ENCODE results near the gene MYH11.
"Not testable (repeated sequence)": the region's sequence is repeated elsewhere in the genome, so short reads cannot be mapped to it uniquely, and the experiment has no call there.

MYH11 gene

DNA sequence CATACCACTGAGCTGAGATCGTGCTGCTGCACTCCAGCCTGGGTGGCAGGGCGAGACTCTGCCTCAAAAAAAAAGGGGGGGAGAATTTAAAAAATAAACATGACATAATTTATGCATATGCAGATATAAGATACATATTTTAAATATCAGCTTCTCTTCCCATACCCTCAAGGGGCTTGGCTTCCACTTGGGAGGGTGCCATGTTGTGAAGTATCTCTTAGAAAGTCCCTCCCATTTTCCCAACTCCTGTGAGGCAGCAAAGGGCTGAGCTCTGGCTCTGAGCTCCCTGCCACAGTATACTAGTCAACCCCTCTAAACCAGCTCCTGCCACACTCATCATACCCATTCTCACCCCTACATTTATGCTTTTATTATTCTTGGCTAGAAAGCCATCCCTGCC lies 39.4 kb downstream of the MYH11 start:
- H3K9me3 ChIP-seq, result no peaks in the 10 kb centered on the region
- H3K4me1 ChIP-seq, result peaks cover 0 to 97% (median 27%) of the 10 kb centered on the region in 4 donors
- intact Hi-C loops (cut with DNase I; ENCODE audit: low total_unique reads), result no loop called here

DNA sequence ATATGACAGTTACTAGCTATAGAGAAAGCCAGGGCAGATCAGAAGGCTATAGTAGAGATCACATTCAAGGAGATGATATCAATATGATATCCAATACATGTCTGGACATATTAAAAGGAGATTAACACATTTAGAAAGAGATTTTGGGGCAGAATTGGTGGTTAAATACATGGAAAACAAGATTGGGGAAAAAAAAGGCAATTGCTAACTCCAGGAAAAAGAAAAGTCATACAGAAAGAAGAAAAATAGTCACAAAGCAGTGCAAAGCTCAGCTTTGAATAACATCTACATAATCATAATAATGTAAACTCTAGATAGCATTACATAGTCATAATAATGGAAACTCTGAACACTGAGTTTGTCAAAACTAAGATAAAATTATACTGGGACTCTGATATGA lies 40.6 kb downstream of the MYH11 start:
- Histone ChIP-seq H3K4me1 (peaks cover 0 to 100% (median 32%) of the 10 kb centered on the region in 4 donors), H3K27ac (peak overlapping the region; percentile 72 to 97), H3K36me3 (peaks cover 45 to 64% (median 46%) of the 10 kb centered on the region in 3 donors), H3K9me3 (no peaks in the 10 kb centered on the region), H3K4me3 (no peak overlapping the region), H3K27me3 (no peaks in the 10 kb centered on the region)
- DNase-seq, result no peak
- TF ChIP-seq, protein P1, sequence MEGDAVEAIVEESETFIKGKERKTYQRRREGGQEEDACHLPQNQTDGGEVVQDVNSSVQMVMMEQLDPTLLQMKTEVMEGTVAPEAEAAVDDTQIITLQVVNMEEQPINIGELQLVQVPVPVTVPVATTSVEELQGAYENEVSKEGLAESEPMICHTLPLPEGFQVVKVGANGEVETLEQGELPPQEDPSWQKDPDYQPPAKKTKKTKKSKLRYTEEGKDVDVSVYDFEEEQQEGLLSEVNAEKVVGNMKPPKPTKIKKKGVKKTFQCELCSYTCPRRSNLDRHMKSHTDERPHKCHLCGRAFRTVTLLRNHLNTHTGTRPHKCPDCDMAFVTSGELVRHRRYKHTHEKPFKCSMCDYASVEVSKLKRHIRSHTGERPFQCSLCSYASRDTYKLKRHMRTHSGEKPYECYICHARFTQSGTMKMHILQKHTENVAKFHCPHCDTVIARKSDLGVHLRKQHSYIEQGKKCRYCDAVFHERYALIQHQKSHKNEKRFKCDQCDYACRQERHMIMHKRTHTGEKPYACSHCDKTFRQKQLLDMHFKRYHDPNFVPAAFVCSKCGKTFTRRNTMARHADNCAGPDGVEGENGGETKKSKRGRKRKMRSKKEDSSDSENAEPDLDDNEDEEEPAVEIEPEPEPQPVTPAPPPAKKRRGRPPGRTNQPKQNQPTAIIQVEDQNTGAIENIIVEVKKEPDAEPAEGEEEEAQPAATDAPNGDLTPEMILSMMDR (IDR thresholded peaks at IDR 0.05), result no peak
- intact Hi-C loops (cut with DNase I; ENCODE audit: low total_unique reads), result no loop called here

More for the DNA sequence above, 39.4 kb downstream of the MYH11 start:
- peak in 1 of 2 donors; percentile 50 for DNase-seq
- no peak overlapping the region for H3K4me3 ChIP-seq
- TF ChIP-seq, protein P1 (IDR thresholded peaks at IDR 0.05), result no peak
- no peaks in the 10 kb centered on the region for H3K27me3 ChIP-seq
- H3K27ac ChIP-seq, result peak overlapping the region; percentile 73 to 97
- peaks cover 51 to 67% (median 53%) of the 10 kb centered on the region in 3 donors for H3K36me3 ChIP-seq

DNA sequence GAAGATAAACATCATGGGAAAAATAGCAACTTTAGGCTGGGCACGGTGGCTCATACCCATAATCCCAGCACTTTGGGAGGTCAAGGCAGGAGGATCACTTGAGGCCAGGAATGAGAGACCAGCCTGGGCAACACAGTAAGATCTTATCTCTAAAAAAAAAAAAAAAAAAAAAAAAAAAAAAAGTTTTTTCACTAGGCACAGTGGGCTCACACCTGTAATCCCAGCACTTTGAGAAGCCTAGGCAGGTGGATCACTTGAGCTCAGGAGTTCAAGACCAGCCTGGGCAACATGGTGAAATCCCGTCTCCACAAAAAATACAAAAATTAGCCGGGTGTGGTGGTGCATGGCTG lies 44.5 kb downstream of the MYH11 start:
- peaks cover under 1 to 99% (median 59%) of the 10 kb centered on the region in 4 donors for H3K4me1 ChIP-seq
- DNase-seq; H3K4me3 ChIP-seq; H3K27me3 ChIP-seq; intact Hi-C loops (cut with DNase I; ENCODE audit: low total_unique reads); H3K9me3 ChIP-seq: not testable (repeated sequence)
- peak overlapping the region; percentile 72 to 97 for H3K27ac ChIP-seq
- H3K36me3 ChIP-seq, result peaks cover 12 to 34% (median 23%) of the 10 kb centered on the region in 3 donors

DNA sequence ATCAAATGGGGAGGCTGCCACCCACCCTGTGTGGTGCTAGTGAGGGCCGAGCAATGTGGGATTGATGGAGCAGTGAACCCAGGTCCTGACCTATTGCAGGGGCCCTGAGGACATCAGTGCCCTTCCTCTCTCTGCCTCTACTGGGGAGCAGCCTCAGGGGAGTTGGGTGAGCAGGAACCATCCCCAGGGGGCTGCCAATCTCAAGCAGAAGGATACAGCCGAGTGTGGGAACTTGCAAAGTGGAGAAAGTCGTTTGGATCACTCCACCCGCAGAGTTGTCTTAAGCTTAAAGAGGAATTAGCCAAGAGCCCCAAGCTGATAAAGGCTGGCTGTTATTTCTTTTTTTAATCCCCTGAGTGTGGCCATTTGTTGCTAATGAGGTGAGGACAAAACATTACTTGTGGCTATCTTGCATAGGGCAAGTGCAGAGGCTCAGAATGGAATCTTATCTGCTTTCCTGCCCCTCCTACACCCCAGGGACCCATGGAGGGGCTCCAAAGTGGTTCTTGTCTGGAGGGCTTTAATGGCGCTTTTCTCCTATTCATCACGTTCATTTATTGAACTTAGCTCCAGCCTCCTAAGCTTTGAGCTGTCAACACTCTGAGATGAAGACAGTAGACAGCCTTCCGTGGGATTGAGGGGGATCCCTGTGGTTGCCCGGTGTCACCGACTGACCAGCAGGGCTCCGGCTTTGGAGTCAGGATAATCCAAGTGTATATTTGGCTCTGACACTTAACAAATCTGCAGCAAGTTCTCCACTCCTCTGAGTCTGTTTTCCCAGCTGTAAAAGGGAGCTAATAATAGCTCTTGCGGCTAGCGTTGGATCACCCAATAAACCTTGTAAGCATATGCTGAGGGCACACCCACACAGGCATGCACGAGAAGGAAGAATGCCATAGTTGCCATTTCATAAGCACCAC lies 45.1 kb downstream of the MYH11 start:
- H3K27me3 ChIP-seq, result no peaks in the 10 kb centered on the region
- TF ChIP-seq, protein P1 (IDR thresholded peaks at IDR 0.05), result peak; percentile 24 to 30
- peaks cover 4 to 99% (median 65%) of the 10 kb centered on the region in 4 donors for H3K4me1 ChIP-seq
- no peaks in the 10 kb centered on the region for H3K9me3 ChIP-seq
- DNase-seq, result peak; percentile 67 to 86
- H3K36me3 ChIP-seq, result peaks cover 6 to 33% (median 16%) of the 10 kb centered on the region in 3 donors
- H3K27ac ChIP-seq, result peak overlapping the region; percentile 74 to 97
- intact Hi-C loops (cut with DNase I; ENCODE audit: low total_unique reads), result no loop called here
- H3K4me3 ChIP-seq, result peak overlapping the region in 1 of 2 donors; percentile 21

DNA sequence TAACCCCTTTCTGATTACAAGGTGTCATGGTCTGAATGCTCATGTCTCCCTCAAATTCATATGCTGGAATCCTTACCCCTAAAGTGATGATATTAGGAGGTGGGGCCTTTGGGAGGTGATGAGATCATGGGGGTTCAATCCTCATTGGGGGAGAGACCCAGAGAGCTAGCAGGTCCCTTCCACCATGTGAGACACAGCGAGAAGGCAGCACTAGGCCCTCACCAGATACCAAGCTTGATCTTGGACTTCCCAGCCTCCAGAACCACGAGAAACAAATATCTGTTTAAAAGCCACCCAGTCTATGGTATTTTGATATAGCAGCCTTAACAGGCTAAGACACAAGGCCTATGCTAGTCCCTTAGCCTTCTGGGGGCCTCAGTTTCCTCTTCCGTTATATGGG lies 45.9 kb downstream of the MYH11 start:
- DNase-seq, result peak in 1 of 2 donors; percentile 38
- intact Hi-C loops (cut with DNase I; ENCODE audit: low total_unique reads), result no loop called here
- Histone ChIP-seq H3K9me3 (no peaks in the 10 kb centered on the region), H3K4me1 (peaks cover 4 to 99% (median 67%) of the 10 kb centered on the region in 4 donors), H3K27me3 (no peaks in the 10 kb centered on the region), H3K27ac (peak overlapping the region; percentile 74 to 97), H3K36me3 (peaks cover 0 to 29% (median 8%) of the 10 kb centered on the region in 3 donors), H3K4me3 (peak overlapping the region in 1 of 2 donors; percentile 6)
- TF ChIP-seq, protein P1 (IDR thresholded peaks at IDR 0.05), result no peak

DNA sequence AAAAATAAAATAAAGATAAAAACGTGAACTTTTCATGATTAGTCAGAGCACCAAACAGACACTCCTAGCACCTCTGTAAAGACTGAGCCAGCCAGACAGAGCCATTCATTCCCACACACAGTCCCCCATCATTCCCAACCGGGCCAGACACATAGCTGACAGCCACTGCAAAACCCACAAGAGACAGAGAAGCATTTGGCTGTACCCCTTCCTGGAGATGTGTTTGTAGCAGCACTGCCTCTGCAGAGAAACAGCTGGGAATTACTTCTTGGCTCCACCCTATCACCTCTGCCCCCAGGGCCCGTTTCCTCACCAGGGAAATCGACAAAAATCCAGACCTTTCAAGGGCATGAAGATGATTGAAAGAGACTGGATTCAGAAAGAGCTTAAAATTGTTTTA lies 46.4 kb downstream of the MYH11 start:
- peak in 1 of 2 donors; percentile 69 for DNase-seq
- H3K27ac ChIP-seq, result peak overlapping the region; percentile 74 to 97
- H3K4me1 ChIP-seq, result peaks cover 4 to 99% (median 71%) of the 10 kb centered on the region in 4 donors
- TF ChIP-seq, protein P1 (IDR thresholded peaks at IDR 0.05), result no peak
- H3K27me3 ChIP-seq, result no peaks in the 10 kb centered on the region
- no peaks in the 10 kb centered on the region for H3K9me3 ChIP-seq
- intact Hi-C loops (cut with DNase I; ENCODE audit: low total_unique reads), result no loop called here
- peaks cover 0 to 28% (median 6%) of the 10 kb centered on the region in 3 donors for H3K36me3 ChIP-seq
- H3K4me3 ChIP-seq, result peak overlapping the region in 1 of 2 donors; percentile 6

DNA sequence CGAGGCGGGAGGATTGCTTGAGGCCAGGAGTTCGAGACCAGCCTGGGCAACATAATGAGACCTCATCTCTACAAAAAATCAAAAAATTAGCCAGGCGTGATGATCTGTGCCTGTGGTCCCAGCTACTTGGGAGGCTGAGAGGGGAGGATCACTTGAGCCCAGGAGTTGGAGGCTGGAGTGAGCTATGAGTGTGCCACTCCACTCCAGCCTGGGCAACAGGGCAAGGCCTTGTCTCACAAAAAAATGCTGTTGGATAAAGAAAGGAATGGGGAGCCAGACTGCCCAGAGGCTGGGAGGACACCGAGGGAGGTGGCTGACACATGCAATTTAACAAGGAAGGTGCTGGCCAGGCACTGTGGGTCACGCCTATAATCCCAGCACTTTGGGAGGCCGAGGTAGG lies 47.5 kb downstream of the MYH11 start:
- peaks cover 0 to 31% (median 6%) of the 10 kb centered on the region in 3 donors for H3K36me3 ChIP-seq
- H3K27me3 ChIP-seq; H3K9me3 ChIP-seq; H3K4me3 ChIP-seq; intact Hi-C loops (cut with DNase I; ENCODE audit: low total_unique reads): not testable (repeated sequence)
- H3K4me1 ChIP-seq, result peaks cover 4 to 99% (median 80%) of the 10 kb centered on the region in 4 donors
- peak overlapping the region; percentile 74 to 97 for H3K27ac ChIP-seq
- peak in 1 of 2 donors; percentile 62 for DNase-seq

Measured in tibial artery (tissue), 4 donors.